Measurements from ENCODE around the gene KNSTRN. TPM values are rescaled to one million over a fixed set of nuclear protein-coding genes. Genes with fewer than 3 reads are reported as not detected.

KNSTRN gene
- total RNA-seq: 18.1 TPM
- long read RNA-seq, transcript KNSTRN-201 (9 exons, 1,714 nt): major isoform, 7 of 11 reads
- long read RNA-seq, partial matches to known transcripts: 0 of 11 reads
- long read RNA-seq, other reads (novel, unspliced or antisense): 2 of 11 reads

- Histone ChIP-seq H3K9me3 (no peaks in the 10 kb centered on the region), H3K27me3 (no peaks in the 10 kb centered on the region), H3K4me1 (peaks cover 28% of the 10 kb centered on the region), H3K4me3 (peak within 1 kb of the TSS; percentile 94), H3K36me3 (peaks cover 20% of the 10 kb centered on the region), H3K27ac (peak within 1 kb of the TSS; percentile 76)
- DNase-seq (peak; percentile 94), ATAC-seq (peak; percentile 96)
- no peak for TF ChIP-seq CTCF (IDR thresholded peaks at IDR 0.05)
- intact Hi-C loops (cut with DNase I): no loop called here
Observed at GRCh38 chr15:40382580-40383456, at the start of gene KNSTRN. TSS of gene KNSTRN (plus strand) at chr15:40382721. CDS start at chr15:40382836, 115 bp downstream.

- Histone ChIP-seq H3K4me3 (peak overlapping the region; percentile 33), H3K9me3 (no peaks in the 10 kb centered on the region), H3K27ac (peak overlapping the region; percentile 88), H3K36me3 (peaks cover 16% of the 10 kb centered on the region), H3K4me1 (peaks cover 88% of the 10 kb centered on the region), H3K27me3 (no peaks in the 10 kb centered on the region)
- no peak for TF ChIP-seq CTCF (IDR thresholded peaks at IDR 0.05)
- DNase-seq (peak; percentile 82), ATAC-seq (peak; percentile 67)
- intact Hi-C loops (cut with DNase I): no loop called here
Observed at GRCh38 chr15:40333922-40334492, 48.5 kb upstream of the KNSTRN start.

- Histone ChIP-seq H3K27ac (peak overlapping the region; percentile 88), H3K36me3 (peaks cover 16% of the 10 kb centered on the region), H3K9me3 (no peaks in the 10 kb centered on the region), H3K4me3 (no peak overlapping the region), H3K4me1 (peaks cover 92% of the 10 kb centered on the region), H3K27me3 (no peaks in the 10 kb centered on the region)
- no peak for TF ChIP-seq CTCF (IDR thresholded peaks at IDR 0.05)
- ATAC-seq: no peak
- intact Hi-C loops (cut with DNase I): no loop called here
- DNase-seq: no peak
Observed at GRCh38 chr15:40334541-40334940, 48.0 kb upstream of the KNSTRN start.

GRCh38 chr15:40334941-40335795, 47.4 kb upstream of the KNSTRN start:
- Histone ChIP-seq H3K9me3 (no peaks in the 10 kb centered on the region), H3K27me3 (no peaks in the 10 kb centered on the region), H3K4me3 (no peak overlapping the region), H3K36me3 (peaks cover 16% of the 10 kb centered on the region), H3K4me1 (peaks cover 92% of the 10 kb centered on the region), H3K27ac (peak overlapping the region; percentile 88)
- TF ChIP-seq CTCF (IDR thresholded peaks at IDR 0.05): no peak
- intact Hi-C loops (cut with DNase I): no loop called here
- DNase-seq (peak; percentile 86), ATAC-seq (peak; percentile 11)

GRCh38 chr15:40335938-40336743, 46.4 kb upstream of the KNSTRN start:
- intact Hi-C loops (cut with DNase I): no loop called here
- Histone ChIP-seq H3K4me1 (peaks cover 89% of the 10 kb centered on the region), H3K27me3 (no peaks in the 10 kb centered on the region), H3K36me3 (peaks cover 16% of the 10 kb centered on the region), H3K27ac (peak overlapping the region; percentile 24), H3K4me3 (no peak overlapping the region), H3K9me3 (no peaks in the 10 kb centered on the region)
- DNase-seq: no peak
- TF ChIP-seq CTCF (IDR thresholded peaks at IDR 0.05): no peak
- no peak for ATAC-seq
